ENCODE data around the gene KIAA1958. TPM values are rescaled to one million over a fixed set of nuclear protein-coding genes. Genes with fewer than 3 reads are reported as not detected.

The KIAA1958 gene
- total RNA-seq, 2 donors from 2014 or later: 5.7 to 9.6 TPM

DNA sequence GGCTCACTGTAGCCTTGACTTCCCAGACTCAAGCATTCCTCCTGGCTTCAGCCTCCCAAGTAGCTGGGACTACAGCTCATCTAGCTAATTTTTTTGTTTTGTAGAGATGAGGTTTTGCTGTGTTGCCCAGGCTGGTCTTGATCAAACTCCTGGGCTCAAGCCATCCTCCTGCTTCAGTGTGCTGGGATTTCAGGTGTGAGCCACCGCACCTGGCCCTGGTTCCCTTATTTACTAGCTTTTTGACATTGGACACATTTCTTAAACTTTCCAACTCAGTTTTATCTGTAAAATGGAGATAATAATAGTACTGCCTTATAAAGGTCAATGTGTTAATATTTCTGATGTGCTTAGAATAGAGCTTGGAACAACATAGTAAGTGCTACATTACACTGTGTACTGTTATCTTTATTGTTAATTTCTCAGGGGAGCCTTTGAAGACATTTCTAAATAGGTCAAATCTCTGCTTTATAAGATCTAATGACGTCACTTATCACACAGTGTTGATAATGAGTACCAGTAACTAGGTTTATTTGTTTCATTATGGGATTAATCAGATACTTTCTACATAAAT is 66.7 kb downstream of the KIAA1958 start:
- Histone ChIP-seq H3K9me3 (no peaks in the 10 kb centered on the region), H3K36me3 (replicated peaks in 1 of 2; ENCODE audit: insufficient read depth in 1 of 2, low read depth in 2 of 2) (no peaks in the 10 kb centered on the region), H3K27ac (peak overlapping the region in 2 of 4 donors; percentile 53 to 54), H3K27me3 (no peaks in the 10 kb centered on the region), H3K4me3 (no peak overlapping the region), H3K4me1 (peaks cover 78% of the 10 kb centered on the region)
- DNase-seq (peak; percentile 28 to 65 (median 50)), ATAC-seq (peak; percentile 69)
- TF ChIP-seq, protein P1, sequence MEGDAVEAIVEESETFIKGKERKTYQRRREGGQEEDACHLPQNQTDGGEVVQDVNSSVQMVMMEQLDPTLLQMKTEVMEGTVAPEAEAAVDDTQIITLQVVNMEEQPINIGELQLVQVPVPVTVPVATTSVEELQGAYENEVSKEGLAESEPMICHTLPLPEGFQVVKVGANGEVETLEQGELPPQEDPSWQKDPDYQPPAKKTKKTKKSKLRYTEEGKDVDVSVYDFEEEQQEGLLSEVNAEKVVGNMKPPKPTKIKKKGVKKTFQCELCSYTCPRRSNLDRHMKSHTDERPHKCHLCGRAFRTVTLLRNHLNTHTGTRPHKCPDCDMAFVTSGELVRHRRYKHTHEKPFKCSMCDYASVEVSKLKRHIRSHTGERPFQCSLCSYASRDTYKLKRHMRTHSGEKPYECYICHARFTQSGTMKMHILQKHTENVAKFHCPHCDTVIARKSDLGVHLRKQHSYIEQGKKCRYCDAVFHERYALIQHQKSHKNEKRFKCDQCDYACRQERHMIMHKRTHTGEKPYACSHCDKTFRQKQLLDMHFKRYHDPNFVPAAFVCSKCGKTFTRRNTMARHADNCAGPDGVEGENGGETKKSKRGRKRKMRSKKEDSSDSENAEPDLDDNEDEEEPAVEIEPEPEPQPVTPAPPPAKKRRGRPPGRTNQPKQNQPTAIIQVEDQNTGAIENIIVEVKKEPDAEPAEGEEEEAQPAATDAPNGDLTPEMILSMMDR (IDR thresholded peaks at IDR 0.05): no peak
- TF ChIP-seq POLR2A (IDR thresholded peaks at IDR 0.05): no peak
- WGBS, 2 donors: 19 to 34% methylated on average over 2 of the region's 2 CpGs
- intact Hi-C loops (cut with DNase I): no loop called here

DNA sequence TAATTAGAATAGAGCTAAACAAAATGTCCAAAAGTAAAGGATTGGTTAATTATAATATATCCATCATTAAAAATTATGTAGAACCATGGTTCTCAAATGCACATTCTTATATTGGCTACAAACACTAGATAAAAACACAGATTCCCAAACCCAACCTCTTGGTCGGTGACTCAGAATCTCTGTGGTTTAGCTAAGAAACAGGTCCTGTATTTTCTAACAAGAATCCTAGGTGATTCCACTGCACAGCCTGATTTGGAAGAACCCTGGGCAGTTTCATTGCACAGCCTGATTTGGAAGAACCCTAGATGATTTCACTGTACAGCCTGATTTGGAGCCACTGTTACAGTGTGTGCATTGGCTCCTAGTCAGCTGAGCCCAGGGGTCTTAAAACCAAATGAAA is 67.9 kb downstream of the KIAA1958 start:
- Histone ChIP-seq H3K27me3 (no peaks in the 10 kb centered on the region), H3K36me3 (replicated peaks in 1 of 2; ENCODE audit: insufficient read depth in 1 of 2, low read depth in 2 of 2) (no peaks in the 10 kb centered on the region), H3K9me3 (no peaks in the 10 kb centered on the region), H3K4me1 (peaks cover 67% of the 10 kb centered on the region), H3K27ac (no peak overlapping the region), H3K4me3 (no peak overlapping the region)
- no peak for ATAC-seq
- DNase-seq: no peak
- 0 to 87% methylated on average over 1 of the region's 1 CpG for WGBS, 2 donors
- no peak for TF ChIP-seq POLR2A (IDR thresholded peaks at IDR 0.05)
- TF ChIP-seq, protein P1 (IDR thresholded peaks at IDR 0.05): no peak
- intact Hi-C loops (cut with DNase I): no loop called here

DNA sequence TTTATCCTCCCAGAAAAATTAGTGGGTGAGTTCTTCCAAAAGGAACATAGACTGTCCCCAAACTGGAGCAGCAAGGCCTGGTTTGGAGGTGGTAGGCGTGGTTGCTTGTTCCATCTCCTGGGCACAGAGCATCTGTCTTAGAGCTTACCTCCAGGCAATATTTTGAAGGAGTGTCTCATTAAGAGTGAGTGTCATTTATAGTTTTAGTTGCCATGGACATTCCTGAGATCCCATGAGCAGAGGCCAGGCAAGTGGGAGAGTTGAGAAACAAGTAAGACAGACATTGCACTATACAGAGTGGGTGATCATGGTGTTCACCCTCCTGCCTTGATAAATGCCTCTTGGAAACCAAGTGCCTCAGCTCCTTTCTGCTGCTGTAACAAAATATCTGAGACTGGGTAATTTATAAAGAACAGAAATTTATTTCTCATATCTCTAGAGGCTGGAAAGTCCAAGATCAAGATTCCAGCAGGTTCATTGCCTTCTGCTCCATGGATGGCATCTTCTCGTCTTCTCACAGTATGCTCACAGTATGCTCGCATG is 68.5 kb downstream of the KIAA1958 start:
- Histone ChIP-seq H3K9me3 (no peaks in the 10 kb centered on the region), H3K27ac (peak overlapping the region in 1 of 4 donors; percentile 35), H3K4me1 (peaks cover 61% of the 10 kb centered on the region), H3K4me3 (no peak overlapping the region), H3K36me3 (replicated peaks in 1 of 2; ENCODE audit: insufficient read depth in 1 of 2, low read depth in 2 of 2) (no peaks in the 10 kb centered on the region), H3K27me3 (no peaks in the 10 kb centered on the region)
- 94% methylated on average over 3 of the region's 3 CpGs for WGBS, 2 donors
- no peak for TF ChIP-seq POLR2A (IDR thresholded peaks at IDR 0.05)
- TF ChIP-seq, protein P1 (IDR thresholded peaks at IDR 0.05): no peak
- DNase-seq (no peak), ATAC-seq (no peak)
- intact Hi-C loops (cut with DNase I): no loop called here

DNA sequence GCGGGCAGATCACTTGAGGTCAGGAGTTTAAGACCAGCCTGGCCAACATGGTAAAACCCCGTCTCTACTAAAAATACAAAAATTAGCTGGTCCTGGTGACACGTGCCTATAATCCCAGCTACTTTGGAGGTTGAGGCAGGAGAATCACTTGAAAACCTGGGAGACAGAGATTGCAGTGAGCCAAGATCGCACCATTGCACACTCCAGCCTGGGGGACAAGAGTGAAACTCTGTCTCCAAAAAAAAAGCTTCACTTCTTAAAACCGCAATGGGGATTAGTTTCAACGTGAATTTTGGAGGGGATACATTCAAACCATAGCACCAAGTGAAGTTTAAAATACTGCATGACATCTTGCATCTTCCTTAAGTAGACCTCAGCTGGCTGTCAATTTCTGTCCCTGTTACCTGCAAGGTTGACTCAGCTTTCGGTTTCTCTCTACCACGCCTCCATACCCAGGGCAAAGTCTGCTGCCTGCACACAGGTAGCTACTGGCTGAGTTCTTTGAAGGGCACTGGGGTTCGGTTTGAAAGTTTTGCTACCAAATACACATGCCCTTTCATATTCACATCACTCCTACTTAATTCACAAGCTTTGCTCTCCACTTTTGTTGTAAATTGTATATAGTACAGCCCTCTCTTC is 69.3 kb downstream of the KIAA1958 start:
- intact Hi-C loops (cut with DNase I): no loop called here
- no peaks in the 10 kb centered on the region for H3K9me3 ChIP-seq
- no peaks in the 10 kb centered on the region for H3K27me3 ChIP-seq
- H3K4me1 ChIP-seq: peaks cover 54% of the 10 kb centered on the region
- peak overlapping the region in 3 of 4 donors; percentile 35 to 50 (median 39) for H3K27ac ChIP-seq
- 44 to 52% methylated on average over 9 of the region's 9 CpGs for WGBS, 2 donors
- no peak overlapping the region for H3K4me3 ChIP-seq
- peak; percentile 59 to 74 (median 64) for DNase-seq
- ATAC-seq: peak; percentile 76
- no peak for TF ChIP-seq POLR2A (IDR thresholded peaks at IDR 0.05)
- TF ChIP-seq, protein P1 (IDR thresholded peaks at IDR 0.05): no peak
- no peaks in the 10 kb centered on the region for H3K36me3 ChIP-seq (replicated peaks in 1 of 2; ENCODE audit: insufficient read depth in 1 of 2, low read depth in 2 of 2)

Measured in body of pancreas (tissue), 4 donors.